T-helper 1 cell (primary cell): ENCODE measurements around the gene MAST4.

ENCODE experiments used
- DNase-seq, 5 donors: peaks; one replicate each; pipeline ENCODE4 v3.0.0-alpha.2; 2012 to 2020

The MAST4 gene

DNA sequence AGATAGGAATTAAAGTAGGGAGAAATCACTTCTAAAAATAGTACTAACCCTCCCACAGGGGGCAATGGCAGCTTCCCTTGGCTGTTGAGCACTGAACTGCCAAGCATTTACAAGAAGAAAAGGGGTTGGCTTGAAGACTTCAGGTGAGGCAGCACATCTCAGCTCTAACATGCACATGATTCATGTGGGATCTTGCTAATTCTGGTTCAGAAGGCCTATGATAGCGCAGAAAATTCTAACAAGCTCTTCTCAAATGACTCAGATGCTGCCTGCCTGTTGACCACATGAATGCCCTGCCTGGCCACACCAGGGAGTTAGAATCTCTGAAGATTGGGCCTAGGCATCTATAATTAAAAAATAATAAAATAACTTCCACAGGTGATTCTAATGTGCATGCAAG lies 577.8 kb downstream of the MAST4 start:
- peak in 1 of 5 donors; percentile 13 for DNase-seq

DNA sequence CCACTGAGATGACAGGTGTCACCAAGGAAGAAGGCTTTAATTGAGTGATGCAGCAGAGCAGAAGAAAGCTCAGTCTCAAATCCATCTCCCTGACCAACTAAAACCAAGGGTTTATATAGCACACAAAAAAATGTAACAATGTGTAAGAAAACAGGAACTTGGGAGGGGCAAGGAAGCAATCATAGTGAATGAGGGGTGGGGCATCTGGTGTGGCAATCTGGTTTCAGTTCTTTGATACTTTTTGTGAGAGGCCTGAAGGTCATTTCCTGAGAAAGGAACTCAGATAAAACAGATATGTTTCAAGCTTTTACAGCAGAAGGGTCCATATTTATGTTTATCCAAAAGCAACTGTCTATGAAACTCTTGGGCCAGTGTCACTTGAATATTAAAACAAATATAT lies 580.7 kb downstream of the MAST4 start:
- DNase-seq = peak in 1 of 5 donors; percentile 28

DNA sequence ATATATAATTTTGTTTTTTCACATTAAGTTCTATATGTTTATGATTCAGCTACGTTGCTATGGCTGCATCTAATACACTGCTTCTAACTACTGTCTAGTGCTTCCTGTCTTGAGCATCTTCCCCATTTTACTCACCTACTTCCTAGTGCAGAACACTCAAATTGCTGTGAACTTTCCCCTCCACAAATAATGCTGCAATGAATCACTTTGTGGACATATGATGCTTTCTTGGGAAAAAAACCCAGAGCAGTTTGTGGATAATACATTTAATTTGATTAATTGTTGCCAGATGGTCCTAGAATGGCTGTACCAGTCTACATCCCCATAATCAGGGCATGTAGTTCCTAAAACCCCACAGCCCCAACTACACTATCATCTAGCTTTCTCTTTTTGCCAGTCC lies 581.9 kb downstream of the MAST4 start:
- no peak for DNase-seq

DNA sequence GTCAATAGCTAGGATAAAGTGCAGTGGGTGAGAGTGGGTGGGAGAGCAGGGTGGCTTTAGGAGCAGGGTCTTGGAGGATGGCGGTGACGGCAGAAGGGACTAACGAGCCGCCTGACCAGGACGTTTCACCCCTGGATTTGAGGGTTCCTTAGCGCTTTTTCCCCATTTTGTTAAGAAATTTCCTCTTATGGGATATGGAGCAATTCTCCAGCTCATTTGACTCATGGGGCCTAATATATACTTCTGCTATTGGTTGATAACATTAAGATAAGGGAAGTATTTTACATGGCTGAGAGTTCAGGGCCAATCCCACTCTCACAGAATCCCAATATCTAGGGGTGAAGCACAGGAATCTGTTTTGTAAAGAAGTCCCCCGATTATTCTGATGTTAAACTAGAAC lies 582.8 kb downstream of the MAST4 start:
- DNase-seq = no peak

DNA sequence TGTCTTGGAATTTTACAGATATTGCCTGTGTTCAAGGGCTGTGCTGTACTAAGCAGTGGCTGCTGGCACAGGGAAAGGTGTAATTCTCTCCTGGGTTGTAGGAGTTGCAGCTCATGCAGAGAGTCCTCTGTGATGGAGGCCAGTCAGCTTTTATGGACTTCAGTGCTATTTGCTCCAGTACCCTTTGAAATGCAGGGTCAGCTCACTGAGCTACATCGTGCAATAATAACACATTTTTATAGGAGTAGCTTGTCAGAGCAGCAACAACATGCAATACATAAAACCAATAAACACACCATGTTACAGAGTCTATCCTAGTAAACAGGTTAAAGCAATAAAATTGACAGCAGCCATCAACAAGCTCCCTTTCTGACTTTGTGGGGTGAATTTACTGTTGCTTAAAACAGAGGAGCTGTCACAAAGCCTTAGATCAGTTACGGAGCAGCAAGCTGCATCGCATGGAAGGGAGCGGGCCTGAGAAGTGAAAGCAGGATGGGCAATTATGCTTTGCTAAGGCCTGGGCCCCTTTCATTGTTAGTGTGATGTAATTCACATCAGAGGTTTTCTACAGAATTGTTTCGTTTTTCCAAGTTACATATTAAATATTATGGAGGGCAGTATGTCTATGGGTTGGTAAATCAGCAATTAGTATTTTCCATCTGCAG lies 583.6 kb downstream of the MAST4 start:
- DNase-seq = no peak

DNA sequence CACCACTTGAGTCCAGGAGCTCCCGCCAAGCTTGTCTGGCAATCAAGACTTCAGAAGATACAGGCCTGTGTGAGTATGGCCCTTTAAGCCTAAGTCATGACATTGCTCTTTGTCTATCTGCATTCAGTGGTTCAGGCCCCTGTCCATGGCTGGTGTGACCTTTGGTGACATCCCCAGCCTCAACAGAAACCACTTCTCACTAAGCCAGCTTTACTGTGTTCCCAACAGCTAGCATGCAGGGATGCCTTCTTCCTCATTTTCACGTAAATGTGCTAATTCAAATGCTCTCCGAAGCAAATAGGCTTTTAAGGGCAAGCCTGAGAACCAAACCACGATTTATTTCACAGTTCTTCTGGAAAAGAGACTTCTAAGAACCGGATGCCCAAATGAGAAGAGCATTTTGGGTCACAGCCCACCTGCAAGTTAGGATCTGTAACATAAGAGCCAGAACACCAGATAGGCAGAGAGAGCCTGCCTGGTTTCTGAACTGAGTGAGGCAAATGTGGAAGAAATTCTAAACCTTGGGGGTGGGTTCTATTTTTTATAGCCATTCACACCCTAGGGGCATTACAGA lies 585.5 kb downstream of the MAST4 start:
- peak in 1 of 5 donors; percentile 74 for DNase-seq

DNA sequence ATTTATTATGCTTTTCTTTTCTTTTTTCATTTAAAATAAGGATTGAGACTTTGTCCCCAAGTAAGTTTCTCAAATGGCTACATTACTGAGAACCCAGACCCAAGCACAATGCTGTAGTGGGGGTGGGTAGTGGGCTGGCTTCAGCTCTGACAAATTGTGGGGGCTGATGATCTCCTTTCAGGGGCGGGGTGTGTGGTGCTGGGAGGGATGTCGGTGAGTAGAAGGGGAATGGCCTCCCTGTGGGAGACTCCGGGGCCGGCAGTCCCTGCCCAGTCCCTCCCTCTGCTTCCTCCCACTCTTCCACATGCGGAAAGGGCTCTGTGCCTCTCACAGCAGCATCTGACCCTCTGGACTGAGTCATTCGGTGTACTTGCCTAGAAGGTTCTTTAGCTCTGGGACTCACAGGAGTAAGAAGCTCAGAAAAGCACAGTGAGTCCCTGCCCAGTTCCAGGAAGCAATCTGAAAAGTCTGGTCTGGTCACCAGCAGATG lies 586.2 kb downstream of the MAST4 start:
- DNase-seq = no peak

DNA sequence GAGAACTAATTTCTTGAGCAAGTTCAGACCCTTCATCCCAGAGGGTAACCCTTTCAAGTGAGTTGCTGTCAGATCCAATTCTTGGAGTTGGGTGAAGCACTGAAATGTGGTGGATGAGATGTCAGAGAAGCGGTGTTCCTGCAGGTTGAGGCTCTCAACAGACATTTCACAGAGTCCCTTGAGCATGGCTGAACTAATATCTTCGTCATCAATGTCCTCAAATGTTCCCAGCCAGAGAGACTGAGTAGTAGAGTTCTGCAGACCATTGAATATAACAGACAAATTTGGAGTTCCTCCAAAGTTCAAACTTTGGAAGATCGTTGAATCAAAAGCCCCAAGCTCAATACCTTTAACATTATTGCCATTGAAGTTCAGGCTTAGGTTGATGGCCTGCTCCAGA lies 587.7 kb downstream of the MAST4 start:
- no peak for DNase-seq

DNA sequence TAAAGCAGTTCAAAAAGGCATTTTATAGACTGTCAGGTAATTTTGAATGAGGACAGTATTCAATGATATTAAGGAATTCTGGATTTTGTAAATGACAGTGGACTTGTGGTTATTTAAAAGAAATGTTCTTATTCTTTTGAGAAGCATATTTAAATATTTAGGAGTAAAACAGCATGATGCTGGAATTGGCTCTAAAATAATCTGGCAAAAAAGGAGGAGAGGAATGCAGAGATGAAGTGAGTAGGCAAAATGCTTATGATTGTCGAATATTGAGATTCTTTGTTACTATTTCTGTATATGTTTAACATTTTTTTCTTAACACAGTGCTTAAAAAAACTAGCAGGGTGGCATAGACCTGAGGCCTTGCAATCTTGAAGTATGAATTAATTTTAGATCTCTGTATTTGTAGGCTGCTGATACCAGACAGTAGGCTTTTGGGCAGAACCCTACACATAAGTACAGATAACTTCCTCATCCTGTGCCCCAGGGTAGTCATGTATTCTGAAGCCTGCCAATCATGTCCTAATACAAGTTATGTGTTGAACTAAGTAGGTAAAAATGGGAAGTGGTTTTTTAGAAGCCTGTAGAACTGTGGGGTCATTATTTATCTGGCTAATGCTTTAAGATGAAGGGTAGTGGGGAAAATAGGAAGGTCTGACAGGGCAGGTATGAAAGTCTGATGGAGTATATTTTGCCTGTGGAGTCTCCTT lies 591.0 kb downstream of the MAST4 start:
- DNase-seq = no peak

DNA sequence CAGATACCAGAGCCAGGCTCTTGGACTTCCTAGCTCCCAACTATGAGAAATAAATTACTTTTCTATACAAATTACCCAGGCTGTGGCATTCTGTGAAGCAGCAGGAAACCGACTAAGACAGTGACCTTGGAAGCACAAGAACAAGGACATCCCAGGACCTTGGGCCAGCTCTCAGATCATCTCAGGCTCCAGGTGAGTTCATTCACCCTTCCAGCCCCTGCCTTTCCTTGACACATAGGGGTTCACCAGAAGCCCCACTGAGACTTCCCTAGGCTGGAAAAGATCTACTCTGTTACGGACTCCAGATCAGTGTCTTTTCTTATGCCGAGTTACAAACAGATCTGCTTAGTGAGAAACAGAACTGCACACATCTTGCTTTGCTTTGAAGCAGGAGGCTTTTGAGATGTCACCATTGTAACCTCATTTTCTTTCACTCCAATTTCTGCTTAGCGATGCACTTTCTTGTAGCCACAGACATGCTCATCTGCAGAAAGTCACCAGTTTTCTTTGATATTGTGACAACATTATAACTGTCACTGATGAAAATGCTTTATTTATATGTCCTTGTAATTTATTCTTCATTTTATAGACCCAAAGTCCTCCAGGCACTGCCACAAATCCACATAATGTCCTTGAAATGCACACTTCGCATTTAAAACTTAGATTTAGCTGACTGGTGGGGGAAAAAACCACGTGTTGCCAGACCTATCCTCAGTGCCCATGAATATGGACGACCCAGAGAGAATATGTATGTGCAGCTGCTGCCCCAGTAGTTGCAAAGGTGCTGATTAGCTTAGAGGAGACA lies 592.3 kb downstream of the MAST4 start:
- DNase-seq = peak in 1 of 5 donors; percentile 53

DNA sequence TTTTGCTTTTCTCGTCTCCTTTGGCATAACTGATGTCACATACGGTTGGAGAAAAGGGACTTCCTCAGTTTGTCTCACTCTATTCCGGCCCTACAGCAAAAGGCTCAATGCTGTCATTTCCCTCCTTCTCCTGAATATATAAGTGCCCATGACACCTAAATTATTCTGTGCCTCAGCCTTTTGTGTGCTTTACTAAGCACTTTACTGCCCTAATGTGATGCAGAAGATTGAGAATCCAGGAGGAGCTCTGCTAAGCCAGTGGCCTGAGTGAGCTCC lies 592.8 kb downstream of the MAST4 start:
- no peak for DNase-seq

DNA sequence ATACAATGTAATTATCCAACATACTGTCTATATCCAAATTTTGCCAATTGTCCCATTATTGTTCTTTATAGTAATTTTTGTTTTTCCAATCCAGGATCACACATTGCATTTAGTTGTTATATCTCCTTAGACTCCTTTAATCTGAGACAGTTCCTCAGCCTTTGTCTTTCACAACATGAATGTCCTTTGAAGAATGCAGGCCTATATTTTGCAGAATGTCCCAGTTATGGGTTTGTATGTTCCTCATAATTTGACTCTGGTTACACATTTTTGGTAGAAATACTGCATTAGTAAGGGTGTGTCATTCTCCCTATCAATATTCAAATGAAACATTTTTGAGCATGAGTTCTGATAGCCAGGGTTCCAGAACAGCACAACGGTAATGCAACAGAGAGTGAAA lies 593.7 kb downstream of the MAST4 start:
- DNase-seq = no peak

DNA sequence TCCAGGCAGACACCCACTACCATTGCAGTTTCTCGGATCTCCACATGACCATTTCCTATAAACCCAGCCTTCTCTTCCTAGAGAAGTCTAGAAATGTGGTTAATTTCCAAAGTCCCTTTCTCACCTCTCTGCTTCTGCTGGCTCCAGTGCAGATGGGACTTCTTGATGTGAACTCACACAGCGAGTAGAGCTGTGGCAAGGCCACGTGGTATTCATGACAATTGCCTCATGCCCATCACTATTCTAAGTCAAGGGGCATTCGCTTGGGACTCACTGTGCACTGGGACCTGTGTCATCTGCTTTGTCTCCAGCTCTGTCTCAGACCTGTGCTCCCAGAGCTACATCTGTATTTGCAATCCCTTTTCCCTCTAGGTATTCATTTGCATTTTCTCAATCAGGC lies 594.2 kb downstream of the MAST4 start:
- DNase-seq = no peak

DNA sequence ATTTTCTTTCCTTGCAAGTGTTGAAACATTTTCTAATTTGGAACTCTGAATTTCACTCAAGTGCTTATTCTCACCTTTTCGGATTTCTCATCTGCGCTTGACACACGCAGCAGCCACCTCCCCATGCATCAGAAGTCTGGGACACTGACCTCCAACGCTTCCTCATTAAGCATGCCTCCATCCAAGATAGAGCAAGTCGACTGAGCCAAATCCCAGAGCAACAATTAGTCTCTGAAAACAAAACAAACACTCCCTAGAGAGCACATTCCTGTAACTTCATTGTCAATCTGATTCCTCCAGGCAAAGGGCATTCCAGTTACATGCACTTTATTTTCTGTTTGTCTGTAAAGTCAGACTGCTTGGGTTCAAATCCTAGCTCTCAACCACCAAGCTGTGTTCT lies 594.7 kb downstream of the MAST4 start:
- DNase-seq = no peak

DNA sequence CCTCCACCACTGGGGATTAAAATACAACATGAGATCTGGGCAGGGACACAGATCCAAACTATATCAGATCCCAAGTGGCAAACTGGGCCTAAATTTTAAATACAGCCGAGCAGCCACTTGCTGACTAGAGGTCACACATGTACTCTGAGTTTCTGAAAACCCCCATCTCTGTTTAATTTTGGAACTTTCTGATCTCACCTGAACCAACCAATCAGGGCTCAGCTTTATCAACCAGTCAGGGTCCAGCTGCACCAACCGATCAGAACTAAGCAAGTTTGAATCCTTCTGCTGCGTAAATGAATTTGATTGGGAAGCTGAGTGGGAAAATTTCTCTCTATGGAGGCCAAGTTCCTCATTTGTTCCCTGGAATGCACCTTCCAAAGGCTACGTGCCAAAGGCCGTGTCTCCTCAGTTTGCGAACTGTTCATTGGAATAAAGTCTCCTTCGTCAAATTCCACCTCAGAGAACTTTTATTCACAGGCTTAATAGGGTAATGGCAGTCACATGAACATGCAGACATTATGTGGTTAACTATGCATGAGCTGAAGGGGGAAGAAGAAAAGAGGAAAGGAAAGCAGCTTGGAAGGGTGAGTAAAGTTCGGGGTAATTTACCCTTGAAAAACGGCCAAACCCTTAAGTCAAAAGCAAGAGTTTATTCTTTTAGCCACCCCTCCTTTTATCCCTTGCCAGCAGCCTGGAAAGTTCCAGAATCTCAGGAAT lies 596.7 kb downstream of the MAST4 start:
- DNase-seq = no peak

DNA sequence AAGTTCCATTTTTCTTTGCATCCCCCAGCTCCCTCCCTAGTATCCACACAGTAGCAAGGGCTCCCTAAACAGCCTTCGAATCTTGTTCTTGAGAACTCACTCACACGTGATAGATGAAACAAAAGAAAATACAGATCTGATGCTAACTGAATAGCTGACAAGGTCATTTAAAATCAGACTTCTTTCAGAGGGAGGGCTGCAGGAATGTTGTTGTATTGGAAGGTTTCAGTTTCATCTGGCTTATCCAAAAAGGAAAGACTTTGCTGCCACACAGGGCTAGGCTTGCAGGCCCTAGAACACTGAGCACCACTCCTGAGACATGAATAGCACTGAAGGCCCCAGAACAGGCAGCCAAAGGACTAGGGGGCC lies 597.2 kb downstream of the MAST4 start:
- DNase-seq = no peak

DNA sequence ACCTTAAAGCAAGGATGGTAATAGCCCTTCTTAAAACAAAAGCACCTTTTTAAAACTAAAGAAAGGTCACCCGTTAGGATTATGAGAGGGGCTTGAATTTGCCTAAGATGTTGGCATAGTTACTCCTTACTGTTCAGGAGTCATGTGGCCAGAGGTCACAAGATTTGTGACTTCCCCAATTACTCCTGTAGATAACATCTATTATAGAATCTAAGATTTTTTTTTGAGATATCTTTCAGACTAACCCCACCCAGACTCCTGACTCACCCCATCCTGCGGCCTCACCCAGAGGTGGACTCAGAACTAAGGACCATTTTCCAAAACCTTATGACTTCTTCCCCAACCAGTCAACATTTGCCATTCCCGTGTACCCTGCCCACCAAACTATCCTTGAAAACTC lies 598.0 kb downstream of the MAST4 start:
- DNase-seq = no peak

DNA sequence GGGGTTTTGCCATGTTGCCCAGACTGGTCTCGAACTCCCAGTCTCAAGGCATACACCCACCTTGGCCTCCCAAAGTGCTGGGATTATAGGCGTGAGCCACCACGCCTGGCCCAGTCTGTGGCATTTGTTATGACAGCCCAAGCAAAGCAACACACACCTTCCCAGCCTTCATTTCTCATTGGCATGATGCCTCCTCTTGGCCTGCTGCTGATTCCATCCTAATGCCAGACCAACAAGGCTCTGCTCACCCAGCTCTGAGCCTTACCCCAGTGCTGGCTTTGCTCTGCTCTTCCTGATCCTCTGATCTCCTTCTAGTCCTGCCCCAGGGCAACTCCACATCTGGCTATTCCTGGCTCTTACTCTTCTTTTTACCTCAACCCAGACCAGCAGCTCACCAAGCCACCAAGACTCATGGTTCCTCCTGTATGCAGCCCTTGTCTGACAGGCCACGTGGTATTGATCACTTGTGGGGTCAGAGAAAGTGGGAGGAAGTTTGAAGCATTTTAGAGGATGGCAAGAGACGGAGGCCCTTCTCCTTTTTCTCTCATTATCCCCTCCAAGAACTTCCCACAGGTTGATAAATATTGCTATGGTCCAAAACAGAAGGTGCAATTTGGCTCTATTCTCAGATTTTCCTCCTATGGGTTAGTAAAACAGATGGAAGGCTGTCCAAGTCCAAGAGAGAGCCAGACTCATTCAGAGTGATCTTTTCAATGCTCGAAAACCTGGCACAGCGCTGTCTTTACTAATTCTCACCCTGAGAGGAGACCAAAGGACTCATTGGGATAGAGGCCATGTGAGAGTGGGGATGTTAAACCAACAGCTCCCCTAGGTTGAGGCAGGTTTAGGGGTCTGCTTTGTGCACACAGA lies 599.4 kb downstream of the MAST4 start:
- no peak for DNase-seq

DNA sequence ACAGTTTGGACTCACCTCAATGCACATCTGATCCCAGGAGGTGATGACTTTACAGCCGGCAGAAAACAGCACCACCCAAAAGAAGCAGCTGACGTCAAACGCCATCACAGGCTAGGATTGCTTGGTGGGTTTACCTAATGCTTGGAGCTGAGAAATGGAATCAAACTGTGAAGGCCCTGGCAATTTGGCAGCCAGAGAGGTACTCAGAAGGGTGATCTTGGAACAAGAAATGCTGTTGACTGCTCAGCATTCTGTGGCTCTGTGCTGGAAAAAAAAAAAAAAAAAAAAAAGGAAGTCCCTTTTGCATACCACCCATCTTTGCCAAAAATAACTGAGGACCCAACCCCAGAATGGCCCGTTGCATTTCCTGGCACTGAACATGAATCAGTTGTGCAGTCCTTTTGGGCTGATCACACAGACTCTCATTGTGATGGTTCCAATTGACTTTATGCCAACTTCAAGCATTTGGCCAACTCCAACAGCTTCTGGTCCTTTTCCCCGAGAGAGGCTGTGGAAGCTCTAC lies 600.4 kb downstream of the MAST4 start, which contains the start of gene CD180:
Gene CD180, minus strand, starts transcription at position 263 of the 523 bp plus-strand sequence. Its CDS starts 158 bp downstream, at position 105.
- DNase-seq = no peak

DNA sequence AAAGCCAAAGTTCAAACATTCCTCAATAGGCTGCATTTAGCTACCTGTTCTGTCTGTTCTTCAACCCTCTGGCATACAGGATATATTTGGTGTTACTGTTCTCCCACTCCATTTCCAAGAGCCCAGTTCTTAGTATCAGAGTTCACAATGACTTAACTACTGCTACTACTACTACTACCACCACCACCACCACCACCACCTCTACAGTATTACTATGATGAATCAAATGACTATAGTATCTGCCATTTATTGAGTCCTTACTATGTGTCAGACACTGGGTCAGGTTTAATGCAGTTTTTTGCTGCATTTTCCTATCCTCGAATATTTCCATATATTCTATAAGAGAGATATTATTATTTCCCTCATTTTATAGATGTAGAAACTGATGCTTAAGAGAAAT lies 601.3 kb downstream of the MAST4 start:
- DNase-seq = no peak

DNA sequence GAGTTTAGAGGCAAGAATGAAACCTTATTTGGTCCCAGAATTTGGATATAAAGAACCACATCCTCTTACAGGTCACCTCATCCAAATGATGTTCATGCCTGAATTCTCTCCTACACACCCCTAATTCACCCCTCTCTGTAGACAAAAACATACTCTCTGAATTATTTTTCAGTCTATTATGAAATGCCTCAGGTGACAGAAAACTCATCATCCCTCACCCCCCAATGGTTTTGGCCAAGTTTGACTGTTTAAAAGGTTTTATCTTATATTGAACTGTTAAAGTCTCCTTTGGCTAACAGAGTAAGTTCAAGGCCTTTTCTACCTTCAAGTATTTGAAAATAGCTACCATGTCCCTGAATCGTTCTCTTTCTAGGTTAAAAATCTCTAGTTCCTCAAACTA lies 602.7 kb downstream of the MAST4 start:
- DNase-seq = no peak

DNA sequence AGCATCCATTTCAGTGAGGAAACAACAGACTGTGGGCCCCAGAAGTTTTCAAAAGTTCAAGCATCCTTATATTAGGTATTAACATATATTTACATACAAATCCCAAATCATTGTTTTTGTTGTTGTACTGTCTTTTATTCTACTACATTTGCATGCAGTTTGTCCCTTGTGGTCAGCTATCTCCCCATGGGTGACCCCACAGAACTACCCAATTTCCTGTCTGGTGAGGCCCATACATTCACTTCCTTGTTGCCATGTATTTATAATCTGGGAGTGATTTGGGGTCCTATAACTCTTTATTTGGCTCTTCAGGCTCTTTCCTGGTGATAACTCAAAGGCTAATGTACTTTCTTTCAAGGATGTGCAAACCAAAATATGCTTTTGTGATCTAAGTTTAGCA lies 603.7 kb downstream of the MAST4 start:
- no peak for DNase-seq
